CD14-positive monocyte (primary cell): ENCODE measurements around the gene ENDOV. TPM values are rescaled to one million over a fixed set of nuclear protein-coding genes. Genes with fewer than 3 reads are reported as not detected.

Source experiments
- DNase-seq, 3 donors: peaks; one replicate each; pipeline ENCODE4 v3.0.0-alpha.2; 2011 to 2022
- H2AFZ ChIP-seq: 2 replicates; pipeline ENCODE4 v1.6.0; 2012; ENCODE audit warnings: mild to moderate bottlenecking, low read depth, low read length, inconsistent platforms; ENCODE audit not compliant: insufficient read depth, poor library complexity, severe bottlenecking
- H3K27ac ChIP-seq, 2 donors: 1 replicate in 1 of 2; 2 replicates in 1 of 2; pipeline ENCODE4 v1.5.1; 2012 to 2013; ENCODE audit warnings: low read length in 2 of 2, control low read depth in 1 of 2, inconsistent platforms in 1 of 2, low read depth in 1 of 2, mild to moderate bottlenecking in 1 of 2
- H3K27me3 ChIP-seq, 2 donors: one replicate each; pipeline versions ENCODE4 v1.6.0 to v1.6.1; 2011 to 2013; ENCODE audit warnings: low read length in 2 of 2; ENCODE audit not compliant: control insufficient read depth in 2 of 2, insufficient read depth in 2 of 2
- H3K36me3 ChIP-seq, 2 donors: replicated peaks in 1 of 2; 1 replicate in 1 of 2; 2 replicates in 1 of 2; pipeline versions ENCODE4 v1.5.1 to v1.6.1; 2012 to 2013; ENCODE audit warnings: low read length in 2 of 2, control low read depth in 1 of 2, inconsistent platforms in 1 of 2, mild to moderate bottlenecking in 1 of 2; ENCODE audit not compliant: insufficient read depth in 2 of 2, control insufficient read depth in 1 of 2
- H3K4me1 ChIP-seq, 2 donors: 1 replicate in 1 of 2; 2 replicates in 1 of 2; pipeline versions ENCODE4 v1.5.1 to v1.6.1; 2012 to 2013; ENCODE audit warnings: low read length in 2 of 2, control low read depth in 1 of 2, inconsistent platforms in 1 of 2, mild to moderate bottlenecking in 1 of 2, moderate library complexity in 1 of 2; ENCODE audit not compliant: insufficient read depth in 2 of 2, control insufficient read depth in 1 of 2
- H3K4me2 ChIP-seq: replicated peaks from 2 replicates; pipeline ENCODE3; 2012; ENCODE audit warnings: low read length, moderate library complexity, mild to moderate bottlenecking; ENCODE audit not compliant: poor library complexity, severe bottlenecking; ENCODE audit errors: extremely low read depth
- H3K4me3 ChIP-seq, 3 experiments: fragments of 200-600 bp in 1 of 3; sonication (generic) in 1 of 3; replicated peaks in 1 of 3; 1 replicate in 2 of 3; 2 replicates in 1 of 3; pipeline ENCODE4 v1.5.1; 2011 to 2013; ENCODE audit warnings: low read length in 3 of 3, mild to moderate bottlenecking in 3 of 3, control low read depth in 2 of 3, low read depth in 2 of 3, inconsistent platforms in 1 of 3, moderate library complexity in 1 of 3
- H3K79me2 ChIP-seq: 2 replicates; pipeline ENCODE4 v1.6.0; 2012; ENCODE audit warnings: mild to moderate bottlenecking, control low read depth, inconsistent platforms, low read length, moderate library complexity; ENCODE audit not compliant: insufficient read depth
- H3K9ac ChIP-seq: 2 replicates; pipeline ENCODE4 v1.6.0; 2017; ENCODE audit warnings: low read length, mild to moderate bottlenecking; ENCODE audit not compliant: insufficient read depth, poor library complexity, severe bottlenecking
- H3K9me3 ChIP-seq, 2 donors: replicated peaks in 1 of 2; 1 replicate in 1 of 2; 2 replicates in 1 of 2; pipeline versions ENCODE4 v1.5.1 to v1.6.1; 2012 to 2013; ENCODE audit warnings: low read length in 2 of 2, control low read depth in 1 of 2; ENCODE audit not compliant: control insufficient read depth in 1 of 2, insufficient read depth in 1 of 2
- H4K20me1 ChIP-seq: 2 replicates; pipeline ENCODE4 v1.6.0; 2012; ENCODE audit warnings: mild to moderate bottlenecking, low read length, control low read depth, moderate library complexity; ENCODE audit not compliant: insufficient read depth
- H3K27ac Mint-ChIP-seq, 7 donors: one replicate each; pipeline ENCODE4 v1.8.0; 2020; ENCODE audit warnings: mild to moderate bottlenecking in 7 of 7, mixed read lengths in 7 of 7, moderate library complexity in 6 of 7, inconsistent platforms in 2 of 7
- H3K27me3 Mint-ChIP-seq, 3 donors: one replicate each; pipeline ENCODE4 v1.8.0; 2021 to 2022; ENCODE audit warnings: low read depth in 3 of 3, mild to moderate bottlenecking in 3 of 3, mixed read lengths in 3 of 3, moderate library complexity in 3 of 3, inconsistent platforms in 1 of 3
- H3K36me3 Mint-ChIP-seq, 2 donors: one replicate each; pipeline ENCODE4 v1.8.0; 2020; ENCODE audit warnings: mixed read lengths in 2 of 2, inconsistent platforms in 1 of 2, mild to moderate bottlenecking in 1 of 2
- H3K4me1 Mint-ChIP-seq: one replicate; pipeline ENCODE4 v1.8.0; 2020; ENCODE audit warnings: mild to moderate bottlenecking, mixed read lengths
- H3K4me3 Mint-ChIP-seq, 2 donors: one replicate each; pipeline ENCODE4 v1.8.0; 2020; ENCODE audit warnings: mild to moderate bottlenecking in 2 of 2, mixed read lengths in 2 of 2, moderate library complexity in 1 of 2
- H3K9me3 Mint-ChIP-seq, 7 donors: one replicate each; pipeline ENCODE4 v1.8.0; 2020 to 2022; ENCODE audit warnings: mixed read lengths in 7 of 7, mild to moderate bottlenecking in 6 of 7, moderate library complexity in 6 of 7, inconsistent platforms in 2 of 7
- CTCF ChIP-seq: fragments of 200-600 bp; IDR thresholded peaks from one replicate; pipeline ENCODE4 v1.8.0; 2022; ENCODE audit warnings: antibody characterized with exemption, mild to moderate bottlenecking
- WGBS: methylation state at CpG from one replicate; pipeline ENCODE4 v1.1.5; 2013; ENCODE audit warnings: missing lambda C conversion rate; ENCODE audit not compliant: insufficient coverage; 5-methylcytosine and 5-hydroxymethylcytosine counted together
- intact Hi-C, 2 donors: fragments of 100-400 bp; cut with micrococcal nuclease; formaldehyde crosslinking; loops; one replicate each; pipeline versions ENCODE4 v1.15.0 to v1.15.1; 2023
- polyA plus RNA-seq, 3 donors: library from polyadenylated mRNA; depleted of rRNA in 1 of 3; unstranded in 2 of 3; stranded (reverse) in 1 of 3; fragments of 300-500 nt in 2 of 3; fragments of >200 nt in 1 of 3; fragmentation: Illumina TruSeq in 2 of 3; gene quantifications; 1 replicate in 2 of 3; 2 replicates in 1 of 3; pipeline ENCODE4 v1.2.3, GENCODE V29; 2012 to 2021

ENDOV gene
- polyA plus RNA-seq, 3 donors, result 10.4 to 15.7 (median 13.3) TPM

DNA sequence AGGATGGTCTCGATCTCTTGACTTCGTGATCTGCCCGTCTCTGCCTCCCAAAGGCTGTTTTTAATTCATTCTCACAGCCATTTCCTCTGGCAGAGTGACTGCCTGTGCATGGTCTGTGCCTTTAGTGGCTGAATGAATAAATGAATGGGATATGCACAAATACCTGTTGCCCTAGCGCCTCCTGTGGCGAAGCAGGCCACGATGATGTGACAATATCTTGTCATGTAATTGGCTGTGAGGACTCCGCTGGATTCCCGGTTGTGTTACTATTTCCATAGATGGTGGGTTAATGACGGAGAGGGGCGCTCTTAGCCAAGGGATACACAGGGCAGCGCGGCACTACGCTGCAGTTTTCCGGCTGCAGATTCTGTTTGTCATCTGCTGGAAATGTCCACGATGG is 26.8 kb upstream of the ENDOV start:
- no peak overlapping the region for H3K27ac Mint-ChIP-seq

GRCh38 chr17:80388601-80389000 is 26.4 kb upstream of the ENDOV start:
- Mint-ChIP-seq H3K4me3 (no peak overlapping the region), H3K27ac (no peak overlapping the region), H3K36me3 (peaks cover 94 to 100% of the 10 kb centered on the region in 2 donors), H3K4me1 (no peaks in the 10 kb centered on the region), H3K9me3 (peaks cover 0 to 2% (median 0%) of the 10 kb centered on the region in 7 donors), H3K27me3 (peaks cover 0 to 2% (median 2%) of the 10 kb centered on the region in 3 donors)
- Histone ChIP-seq H3K79me2 (no peaks in the 10 kb centered on the region), H3K4me2 (no peak overlapping the region), H3K36me3 (peaks cover 98 to 100% of the 10 kb centered on the region in 2 donors), H3K4me3 (no peak overlapping the region), H3K9me3 (no peaks in the 10 kb centered on the region), H4K20me1 (peaks cover 82% of the 10 kb centered on the region), H3K9ac (no peak overlapping the region), H3K4me1 (no peaks in the 10 kb centered on the region), H3K27me3 (no peaks in the 10 kb centered on the region), H3K27ac (no peak overlapping the region), H2AFZ (no peak overlapping the region)
- intact Hi-C loops, result no loop called here
- TF ChIP-seq CTCF, result no peak
- no peak for DNase-seq
- 100% methylated on average over 3 of the region's 10 CpGs for WGBS

More for the DNA sequence above, 26.8 kb upstream of the ENDOV start:
- Histone ChIP-seq H2AFZ (no peak overlapping the region), H3K4me3 (no peak overlapping the region), H3K9ac (no peak overlapping the region), H3K9me3 (no peaks in the 10 kb centered on the region), H4K20me1 (peaks cover 82% of the 10 kb centered on the region), H3K4me2 (no peak overlapping the region), H3K79me2 (no peaks in the 10 kb centered on the region), H3K27ac (no peak overlapping the region), H3K27me3 (no peaks in the 10 kb centered on the region), H3K4me1 (no peaks in the 10 kb centered on the region), H3K36me3 (peaks cover 98 to 100% of the 10 kb centered on the region in 2 donors)
- intact Hi-C loops, result no loop called here
- Mint-ChIP-seq H3K36me3 (peaks cover 94 to 100% of the 10 kb centered on the region in 2 donors), H3K4me1 (no peaks in the 10 kb centered on the region), H3K27me3 (peaks cover 0 to 2% (median 2%) of the 10 kb centered on the region in 3 donors), H3K4me3 (no peak overlapping the region), H3K9me3 (peaks cover 0 to 2% (median 0%) of the 10 kb centered on the region in 7 donors)
- 92% methylated on average over 12 of the region's 15 CpGs for WGBS
- DNase-seq, result no peak
- TF ChIP-seq CTCF, result no peak
